PC-9 (cell line): ENCODE measurements around the gene FAM163A. TPM values are rescaled to one million over a fixed set of nuclear protein-coding genes. Genes with fewer than 3 reads are reported as not detected.

Source experiments
- BruUV-seq: library from RNA; stranded (reverse); fragments of 400-500 nt; replicated peaks from 2 replicates; lab custom pipeline; 2021; lab: Mats Ljungman, UMichigan
- CTCF ChIA-PET: fragments of 300-600 bp; sonication (Branson Sonifier 250); formaldehyde crosslinking; loops from one replicate; lab custom pipeline; 2022; ENCODE audit warnings: antibody characterized with exemption; lab: Charles Lee
- POLR2A ChIA-PET: fragments of 300-600 bp; sonication (Branson Sonifier 250); formaldehyde crosslinking; loops from one replicate; lab custom pipeline; 2022; ENCODE audit warnings: antibody characterized with exemption; ENCODE audit not compliant: unreplicated experiment; lab: Charles Lee
- DNase-seq, 2 experiments: peaks; one replicate each; pipeline versions ENCODE4 v3.0.0 to v3.0.0-alpha.2; 2015 to 2022; ENCODE audit warnings: mixed read lengths in 1 of 2
- H2AFZ ChIP-seq: fragments of 200-600 bp; sonication (generic); 2 replicates; pipeline ENCODE4 v1.8.1; 2017; ENCODE audit warnings: antibody characterized with exemption
- H3F3A ChIP-seq: fragments of 200-600 bp; sonication (generic); 2 replicates; pipeline ENCODE4 v1.8.1; 2017; ENCODE audit warnings: antibody characterized with exemption, mild to moderate bottlenecking, low read depth; ENCODE audit not compliant: insufficient read depth
- H3K27ac ChIP-seq: fragments of 200-600 bp; sonication (generic); 2 replicates; pipeline ENCODE4 v1.6.1; 2016; ENCODE audit warnings: mixed run types
- H3K27me3 ChIP-seq: fragments of 200-600 bp; sonication (generic); 2 replicates; pipeline ENCODE4 v1.6.1; 2016; ENCODE audit warnings: low read depth, mixed run types; ENCODE audit not compliant: insufficient read depth
- H3K36me3 ChIP-seq: fragments of 200-600 bp; sonication (generic); 2 replicates; pipeline ENCODE4 v1.6.1; 2016; ENCODE audit warnings: low read depth, mixed run types
- H3K4me1 ChIP-seq: fragments of 200-600 bp; sonication (generic); replicated peaks from 2 replicates; pipeline ENCODE4 v1.6.1; 2016; ENCODE audit warnings: mixed run types; ENCODE audit not compliant: insufficient read depth
- H3K4me2 ChIP-seq: fragments of 200-600 bp; sonication (generic); 2 replicates; pipeline ENCODE4 v1.6.1; 2017; ENCODE audit warnings: mixed run types
- H3K4me3 ChIP-seq: fragments of 200-600 bp; sonication (generic); 2 replicates; pipeline ENCODE4 v1.6.1; 2016; ENCODE audit warnings: mixed run types
- H3K79me2 ChIP-seq: fragments of 200-600 bp; sonication (generic); 2 replicates; pipeline ENCODE4 v1.6.1; 2017; ENCODE audit warnings: low read depth, mixed run types
- H3K9me2 ChIP-seq: fragments of 200-600 bp; sonication (generic); 2 replicates; pipeline ENCODE4 v1.8.1; 2017; ENCODE audit warnings: mild to moderate bottlenecking; ENCODE audit not compliant: insufficient read depth
- H3K9me3 ChIP-seq: fragments of 200-600 bp; sonication (generic); 2 replicates; pipeline ENCODE4 v1.8.1; 2016; ENCODE audit warnings: low read depth; ENCODE audit not compliant: insufficient read depth
- H4K20me1 ChIP-seq: fragments of 200-600 bp; sonication (generic); 2 replicates; pipeline ENCODE4 v1.8.1; 2017; ENCODE audit not compliant: insufficient read depth
- EZH2 ChIP-seq: fragments of 200-600 bp; sonication (generic); IDR thresholded peaks from 2 replicates; pipeline ENCODE4 v1.8.0; 2017; ENCODE audit warnings: antibody characterized with exemption, low read depth
- intact Hi-C: fragments of 100-400 bp; cut with micrococcal nuclease; formaldehyde crosslinking; loops from one replicate; pipeline ENCODE4 v1.10.0; 2022; ENCODE audit not compliant: unreplicated experiment
- total RNA-seq: library from RNA; stranded (reverse); gene quantifications from 2 replicates; pipeline ENCODE4 v1.2.3, GENCODE V29; 2021
- TF ChIP-seq, protein P1 (sequence below): fragments of 200-600 bp; sonication (generic); conservative IDR thresholded peaks from 2 replicates; pipeline ENCODE4 v1.6.1; 2017; ENCODE audit warnings: mixed run types, antibody characterized with exemption, mild to moderate bottlenecking, moderate library complexity

FAM163A gene
- total RNA-seq, 1 experiment from 2014 or later: not detected

- no peak overlapping the region for H3K4me2 ChIP-seq
- POLR2A ChIA-PET: no interaction called here
- H3K4me3 ChIP-seq: no peak overlapping the region
- peaks cover 33% of the 10 kb centered on the region; the same call in 1 of the 2 replicates for H3K36me3 ChIP-seq
- peaks cover 10% of the 10 kb centered on the region for H3F3A ChIP-seq
- no peaks in the 10 kb centered on the region for H3K79me2 ChIP-seq
- no peaks in the 10 kb centered on the region for H3K27me3 ChIP-seq
- H3K4me1 ChIP-seq: no peaks in the 10 kb centered on the region
- TF ChIP-seq, protein P1, sequence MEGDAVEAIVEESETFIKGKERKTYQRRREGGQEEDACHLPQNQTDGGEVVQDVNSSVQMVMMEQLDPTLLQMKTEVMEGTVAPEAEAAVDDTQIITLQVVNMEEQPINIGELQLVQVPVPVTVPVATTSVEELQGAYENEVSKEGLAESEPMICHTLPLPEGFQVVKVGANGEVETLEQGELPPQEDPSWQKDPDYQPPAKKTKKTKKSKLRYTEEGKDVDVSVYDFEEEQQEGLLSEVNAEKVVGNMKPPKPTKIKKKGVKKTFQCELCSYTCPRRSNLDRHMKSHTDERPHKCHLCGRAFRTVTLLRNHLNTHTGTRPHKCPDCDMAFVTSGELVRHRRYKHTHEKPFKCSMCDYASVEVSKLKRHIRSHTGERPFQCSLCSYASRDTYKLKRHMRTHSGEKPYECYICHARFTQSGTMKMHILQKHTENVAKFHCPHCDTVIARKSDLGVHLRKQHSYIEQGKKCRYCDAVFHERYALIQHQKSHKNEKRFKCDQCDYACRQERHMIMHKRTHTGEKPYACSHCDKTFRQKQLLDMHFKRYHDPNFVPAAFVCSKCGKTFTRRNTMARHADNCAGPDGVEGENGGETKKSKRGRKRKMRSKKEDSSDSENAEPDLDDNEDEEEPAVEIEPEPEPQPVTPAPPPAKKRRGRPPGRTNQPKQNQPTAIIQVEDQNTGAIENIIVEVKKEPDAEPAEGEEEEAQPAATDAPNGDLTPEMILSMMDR: no peak
- TF ChIP-seq EZH2: no peak
- no peak overlapping the region for H3K27ac ChIP-seq
- H3K9me2 ChIP-seq: no peaks in the 10 kb centered on the region
- CTCF ChIA-PET: no interaction called here
- BruUV-seq: no TSS peak
- H3K9me3 ChIP-seq: no peaks in the 10 kb centered on the region
- no peak for DNase-seq
- peaks cover 22% of the 10 kb centered on the region; the same call in 1 of the 2 replicates for H4K20me1 ChIP-seq
- H2AFZ ChIP-seq: no peak overlapping the region
- intact Hi-C loops: no loop called here
Observed at GRCh38 chr1:179856296-179856695, 113.2 kb downstream of the FAM163A start.

GRCh38 chr1:179857009-179857408, 113.9 kb downstream of the FAM163A start:
- Histone ChIP-seq H3F3A (peaks cover 10% of the 10 kb centered on the region), H3K9me3 (no peaks in the 10 kb centered on the region), H3K4me1 (no peaks in the 10 kb centered on the region), H3K36me3 (peaks cover 34% of the 10 kb centered on the region; the same call in 1 of the 2 replicates), H3K27ac (no peak overlapping the region), H2AFZ (no peak overlapping the region), H3K4me3 (no peak overlapping the region), H4K20me1 (peaks cover 28% of the 10 kb centered on the region; the same call in 1 of the 2 replicates), H3K27me3 (no peaks in the 10 kb centered on the region), H3K79me2 (no peaks in the 10 kb centered on the region), H3K9me2 (no peaks in the 10 kb centered on the region), H3K4me2 (no peak overlapping the region)
- ChIA-PET POLR2A (no interaction called here), CTCF (no interaction called here)
- no peak for DNase-seq
- TF ChIP-seq, protein P1: no peak
- no peak for TF ChIP-seq EZH2
- BruUV-seq: no TSS peak
- intact Hi-C loops: no loop called here

DNA sequence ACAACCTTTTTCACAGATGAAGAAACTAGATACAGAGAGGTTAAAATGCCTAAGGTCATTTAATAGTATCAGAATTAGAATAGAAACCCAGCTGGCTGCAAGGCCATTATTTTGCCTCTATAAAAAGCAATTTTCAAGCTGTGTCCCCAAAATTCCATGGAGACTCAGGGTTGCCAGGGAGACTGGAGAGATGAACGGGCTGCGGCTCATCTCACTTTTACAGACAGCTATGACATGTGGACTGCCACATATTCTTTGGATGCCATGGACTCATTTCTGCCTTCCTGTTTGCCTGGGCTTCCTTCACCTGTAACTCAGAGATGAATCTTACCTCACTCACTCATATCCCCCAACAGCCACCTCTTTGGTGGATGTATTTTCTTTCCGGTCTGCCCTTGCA, 117.6 kb downstream of the FAM163A start:
- Histone ChIP-seq H3K27me3 (no peaks in the 10 kb centered on the region), H3K79me2 (peaks cover 17% of the 10 kb centered on the region), H3F3A (peaks cover 16% of the 10 kb centered on the region), H2AFZ (no peak overlapping the region), H3K4me1 (no peaks in the 10 kb centered on the region), H3K27ac (no peak overlapping the region), H3K9me3 (no peaks in the 10 kb centered on the region), H4K20me1 (peaks cover 46% of the 10 kb centered on the region), H3K9me2 (no peaks in the 10 kb centered on the region), H3K4me3 (no peak overlapping the region), H3K36me3 (peaks cover 33% of the 10 kb centered on the region), H3K4me2 (no peak overlapping the region)
- POLR2A ChIA-PET: interaction anchor here (0.6 kb wide), 1 partner anchor 1297 kb away, joined by 8 read pairs; no protein-coding TSS in a partner anchor
- BruUV-seq: no TSS peak
- DNase-seq: no peak
- intact Hi-C loops: loop anchor here (10.0 kb wide), 1 partner anchor 174 kb away; no protein-coding TSS in a partner anchor
- CTCF ChIA-PET: no interaction called here
- TF ChIP-seq EZH2: no peak
- TF ChIP-seq, protein P1: no peak
